Right lobe of liver (tissue), 4 donors: ENCODE results near the gene ASB3.

Experiments
- CTCF ChIP-seq, 4 donors: fragments of 200-600 bp in 3 of 4; fragments of 450-650 bp in 1 of 4; IDR thresholded peaks; one replicate each; pipeline versions ENCODE4 v1.5.1 to v1.8.0; 2016 to 2022; ENCODE audit warnings: antibody characterized with exemption in 4 of 4, mild to moderate bottlenecking in 2 of 4
- POLR2A ChIP-seq: fragments of 450-650 bp; IDR thresholded peaks from one replicate; pipeline ENCODE4 v1.6.1; 2017; ENCODE audit warnings: antibody characterized with exemption, mild to moderate bottlenecking
- donor health status: DM: no; HTN: no; CAD: no.
- donor health status: DM: no; HTN: no; CAD: no.
- donor health status: DM: no; HTN: yes; CAD: no.

- no peak for TF ChIP-seq CTCF (IDR thresholded peaks at IDR 0.05)
- no peak for TF ChIP-seq POLR2A
Observed at GRCh38 chr2:53819634-53820033, 32.9 kb upstream of the ASB3 start.
